Testis (tissue), 2 donors: ENCODE measurements around the gene GRXCR2.

ENCODE experiments used
- CTCF ChIP-seq, 3 experiments: fragments of 450-650 bp in 2 of 3; fragments of 200-600 bp in 1 of 3; sonication (generic) in 1 of 3; IDR thresholded peaks; one replicate each; pipeline ENCODE4 v1.5.1; 2016 to 2019; ENCODE audit warnings: antibody characterized with exemption in 3 of 3, mild to moderate bottlenecking in 2 of 3, moderate library complexity in 1 of 3
- POLR2A ChIP-seq: fragments of 450-650 bp; IDR thresholded peaks from one replicate; pipeline ENCODE4 v1.6.1; 2017; ENCODE audit warnings: antibody characterized with exemption, mild to moderate bottlenecking, moderate library complexity

GRCh38 chr5:145921211-145921610, 48.4 kb upstream of the GRXCR2 start:
- TF ChIP-seq CTCF (IDR thresholded peaks at IDR 0.05) (no peak), POLR2A (no peak)
